AG04449 (cell line): ENCODE measurements around the gene DDIT4.

Experiments
- CTCF ChIA-PET: fragments of 350-600 bp; formaldehyde crosslinking; extraction: SDS; loops from one replicate; lab custom pipeline; 2021; ENCODE audit warnings: antibody characterized with exemption; lab: Yijun Ruan, JAX
- POLR2A ChIA-PET: fragments of 400-600, 350-600 bp; formaldehyde crosslinking; extraction: SDS; loops from one replicate; lab custom pipeline; 2020; ENCODE audit warnings: antibody characterized with exemption, inconsistent platforms; lab: Yijun Ruan, JAX
- DNase-seq: peaks from one replicate; pipeline ENCODE4 v3.0.0-alpha.2; 2010; ENCODE audit warnings: low read depth, low spot score
- H3K4me3 ChIP-seq: 2 replicates; pipeline ENCODE4 v1.5.1; 2011; ENCODE audit warnings: low read depth, mild to moderate bottlenecking, control low read depth, low read length
- TF ChIP-seq, protein P1 (sequence below): IDR thresholded peaks from one replicate; pipeline ENCODE4 v1.5.1; 2011; ENCODE audit warnings: mild to moderate bottlenecking, moderate library complexity, low read length, control low read depth, inconsistent platforms; ENCODE audit not compliant: insufficient read depth; ENCODE audit errors: missing control alignments

DDIT4 gene

DNA sequence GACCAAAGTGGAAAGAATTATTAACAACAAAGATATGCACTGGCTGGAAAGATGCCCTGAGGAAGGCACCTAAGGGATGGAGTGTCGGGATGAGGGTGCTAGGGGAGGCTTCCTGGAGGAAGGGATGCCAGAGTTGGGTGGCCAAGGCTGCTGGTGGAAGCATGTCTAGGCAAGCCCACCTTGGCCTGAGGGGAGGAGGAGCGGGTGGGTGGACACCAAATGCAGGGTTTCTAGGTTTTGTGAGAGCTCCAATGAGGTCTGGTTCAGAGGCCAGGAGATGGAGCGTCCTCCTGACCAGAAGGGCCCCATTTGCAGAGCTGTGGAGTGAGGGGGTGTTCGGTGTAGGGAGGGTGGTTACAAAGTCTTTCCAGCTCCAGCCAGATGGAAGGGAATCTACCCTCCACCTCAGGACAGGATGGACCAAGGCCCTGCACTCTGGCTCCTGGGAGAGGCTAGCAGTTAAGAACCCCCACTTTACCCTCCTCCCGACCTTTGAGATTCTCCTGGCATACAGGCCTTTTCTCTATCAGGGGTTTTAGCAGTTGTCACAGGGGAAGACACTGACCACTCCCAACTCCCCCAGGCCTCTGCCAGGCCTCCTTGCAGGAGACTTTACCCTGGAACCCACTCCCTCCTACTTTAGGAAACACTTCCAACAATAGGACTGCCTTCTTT is 3.0 kb upstream of the DDIT4 start:
- POLR2A ChIA-PET, result interaction anchor here (1.5 kb wide), 1 partner anchor 11 kb away, joined by 5 read pairs; no protein-coding TSS in a partner anchor
- no peak overlapping the region for H3K4me3 ChIP-seq
- TF ChIP-seq, protein P1, sequence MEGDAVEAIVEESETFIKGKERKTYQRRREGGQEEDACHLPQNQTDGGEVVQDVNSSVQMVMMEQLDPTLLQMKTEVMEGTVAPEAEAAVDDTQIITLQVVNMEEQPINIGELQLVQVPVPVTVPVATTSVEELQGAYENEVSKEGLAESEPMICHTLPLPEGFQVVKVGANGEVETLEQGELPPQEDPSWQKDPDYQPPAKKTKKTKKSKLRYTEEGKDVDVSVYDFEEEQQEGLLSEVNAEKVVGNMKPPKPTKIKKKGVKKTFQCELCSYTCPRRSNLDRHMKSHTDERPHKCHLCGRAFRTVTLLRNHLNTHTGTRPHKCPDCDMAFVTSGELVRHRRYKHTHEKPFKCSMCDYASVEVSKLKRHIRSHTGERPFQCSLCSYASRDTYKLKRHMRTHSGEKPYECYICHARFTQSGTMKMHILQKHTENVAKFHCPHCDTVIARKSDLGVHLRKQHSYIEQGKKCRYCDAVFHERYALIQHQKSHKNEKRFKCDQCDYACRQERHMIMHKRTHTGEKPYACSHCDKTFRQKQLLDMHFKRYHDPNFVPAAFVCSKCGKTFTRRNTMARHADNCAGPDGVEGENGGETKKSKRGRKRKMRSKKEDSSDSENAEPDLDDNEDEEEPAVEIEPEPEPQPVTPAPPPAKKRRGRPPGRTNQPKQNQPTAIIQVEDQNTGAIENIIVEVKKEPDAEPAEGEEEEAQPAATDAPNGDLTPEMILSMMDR, result no peak
- no peak for DNase-seq
- CTCF ChIA-PET, result interaction anchor here (0.8 to 1.4 kb wide), 2 partner anchors 10 to 66 kb away, joined by 3 to 4 read pairs; no protein-coding TSS in a partner anchor

- TF ChIP-seq, protein P1, result no peak
- ChIA-PET CTCF (interaction anchor here (1.1 to 2.1 kb wide), 3 partner anchors 8 to 49 kb away, joined by 3 to 6 read pairs (median 3); no protein-coding TSS in a partner anchor), POLR2A (interaction anchor here (0.7 to 5.6 kb wide), 25 partner anchors 10 to 146 kb away, joined by 3 to 106 read pairs (median 7); partner anchors contain the start of genes ANAPC16, ASCC1 and DNAJB12)
- DNase-seq, result no peak
- H3K4me3 ChIP-seq, result peak overlapping the region; percentile 74
Observed at GRCh38 chr10:72272689-72273409, 875 bp upstream of the DDIT4 start.

GRCh38 chr10:72274213-72274729 is 547 bp downstream of the DDIT4 start:
- ChIA-PET POLR2A (interaction anchor here (0.6 to 5.6 kb wide), 25 partner anchors 9 to 958 kb away, joined by 3 to 106 read pairs (median 9); partner anchors contain the start of genes ANAPC16, ASCC1 and DNAJB12), CTCF (interaction anchor here (0.6 to 3.3 kb wide), 17 partner anchors 9 to 148 kb away, joined by 3 to 25 read pairs (median 6); no protein-coding TSS in a partner anchor)
- peak overlapping the region; percentile 99 for H3K4me3 ChIP-seq
- DNase-seq, result no peak
- TF ChIP-seq, protein P1, result no peak

GRCh38 chr10:72274730-72275350 is 1.1 kb downstream of the DDIT4 start:
- ChIA-PET CTCF (interaction anchor here (0.8 to 3.3 kb wide), 18 partner anchors 9 to 149 kb away, joined by 3 to 25 read pairs (median 5); no protein-coding TSS in a partner anchor), POLR2A (interaction anchor here (0.6 to 5.6 kb wide), 21 partner anchors 8 to 80 kb away, joined by 3 to 106 read pairs (median 10); partner anchors contain the start of genes ANAPC16, ASCC1 and DNAJB12)
- TF ChIP-seq, protein P1, result peak; percentile 92
- no peak for DNase-seq
- H3K4me3 ChIP-seq, result peak overlapping the region; percentile 99

DNA sequence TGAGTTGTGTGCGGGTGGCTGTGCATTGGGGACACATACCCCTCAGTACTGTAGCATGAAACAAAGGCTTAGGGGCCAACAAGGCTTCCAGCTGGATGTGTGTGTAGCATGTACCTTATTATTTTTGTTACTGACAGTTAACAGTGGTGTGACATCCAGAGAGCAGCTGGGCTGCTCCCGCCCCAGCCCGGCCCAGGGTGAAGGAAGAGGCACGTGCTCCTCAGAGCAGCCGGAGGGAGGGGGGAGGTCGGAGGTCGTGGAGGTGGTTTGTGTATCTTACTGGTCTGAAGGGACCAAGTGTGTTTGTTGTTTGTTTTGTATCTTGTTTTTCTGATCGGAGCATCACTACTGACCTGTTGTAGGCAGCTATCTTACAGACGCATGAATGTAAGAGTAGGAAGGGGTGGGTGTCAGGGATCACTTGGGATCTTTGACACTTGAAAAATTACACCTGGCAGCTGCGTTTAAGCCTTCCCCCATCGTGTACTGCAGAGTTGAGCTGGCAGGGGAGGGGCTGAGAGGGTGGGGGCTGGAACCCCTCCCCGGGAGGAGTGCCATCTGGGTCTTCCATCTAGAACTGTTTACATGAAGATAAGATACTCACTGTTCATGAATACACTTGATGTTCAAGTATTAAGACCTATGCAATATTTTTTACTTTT is 1.8 kb downstream of the DDIT4 start:
- no peak for DNase-seq
- TF ChIP-seq, protein P1, result no peak
- H3K4me3 ChIP-seq, result peak overlapping the region; percentile 99
- CTCF ChIA-PET, result interaction anchor here (0.8 to 3.3 kb wide), 18 partner anchors 8 to 149 kb away, joined by 3 to 25 read pairs (median 5); no protein-coding TSS in a partner anchor
- POLR2A ChIA-PET, result interaction anchor here (0.6 to 5.6 kb wide), 12 partner anchors 16 to 59 kb away, joined by 3 to 106 read pairs (median 10); partner anchors contain the start of genes ANAPC16 and ASCC1
